Measurements from ENCODE around the gene HNF1B.
"Not testable (repeated sequence)": the region's sequence is repeated elsewhere in the genome, so short reads cannot be mapped to it uniquely, and the experiment has no call there.

Gene HNF1B

DNA sequence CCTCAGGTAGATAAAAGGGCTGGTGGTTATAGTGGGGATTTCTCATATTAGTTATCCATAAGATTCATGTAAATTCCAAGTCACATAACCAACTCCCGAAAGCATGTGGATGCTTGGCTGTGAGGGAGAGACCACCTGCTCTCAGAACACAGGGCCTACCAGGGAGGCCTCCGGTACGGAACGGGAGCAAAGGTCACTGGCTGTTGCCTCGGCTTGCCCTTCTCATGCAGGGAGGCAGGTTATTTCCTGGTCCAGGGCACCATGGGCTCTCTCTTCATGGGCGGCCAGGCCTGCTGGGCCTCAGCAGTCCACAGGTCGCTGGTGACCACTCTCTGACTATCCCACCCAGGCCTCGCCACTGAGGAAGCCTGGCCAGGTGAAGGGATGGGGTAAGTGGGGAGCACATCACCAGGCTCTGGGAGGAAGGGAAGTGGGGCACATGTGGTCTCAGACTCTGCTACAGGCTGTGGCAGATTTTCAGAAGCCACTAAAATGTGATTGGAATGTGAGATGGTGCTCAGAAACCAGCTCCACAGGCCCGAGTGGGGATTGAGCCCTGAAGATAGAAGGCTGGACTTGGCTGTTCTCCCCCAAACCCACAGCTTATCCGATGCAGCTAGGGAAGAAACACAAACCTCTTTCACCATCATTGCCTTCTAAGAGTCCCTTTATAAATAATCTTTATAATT lies 45.4 kb downstream of the HNF1B start:
- DNase-seq: no peak

DNA sequence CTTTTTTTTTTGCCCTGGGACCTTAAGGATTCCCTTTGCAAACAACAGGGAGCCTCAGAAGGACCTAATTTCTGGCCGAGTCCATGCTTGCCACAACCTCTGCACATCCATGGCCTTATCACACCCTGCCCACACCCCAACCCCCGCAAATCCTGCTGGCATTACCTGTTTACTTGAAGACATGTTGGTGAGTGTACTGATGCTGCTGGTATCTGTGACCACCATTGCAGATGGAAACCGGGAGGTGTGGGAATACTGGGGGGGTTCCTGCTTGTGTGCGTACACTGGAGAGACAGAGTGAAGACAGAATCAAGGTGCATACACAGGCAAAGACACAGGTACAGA lies 46.0 kb downstream of the HNF1B start:
- DNase-seq: no peak

DNA sequence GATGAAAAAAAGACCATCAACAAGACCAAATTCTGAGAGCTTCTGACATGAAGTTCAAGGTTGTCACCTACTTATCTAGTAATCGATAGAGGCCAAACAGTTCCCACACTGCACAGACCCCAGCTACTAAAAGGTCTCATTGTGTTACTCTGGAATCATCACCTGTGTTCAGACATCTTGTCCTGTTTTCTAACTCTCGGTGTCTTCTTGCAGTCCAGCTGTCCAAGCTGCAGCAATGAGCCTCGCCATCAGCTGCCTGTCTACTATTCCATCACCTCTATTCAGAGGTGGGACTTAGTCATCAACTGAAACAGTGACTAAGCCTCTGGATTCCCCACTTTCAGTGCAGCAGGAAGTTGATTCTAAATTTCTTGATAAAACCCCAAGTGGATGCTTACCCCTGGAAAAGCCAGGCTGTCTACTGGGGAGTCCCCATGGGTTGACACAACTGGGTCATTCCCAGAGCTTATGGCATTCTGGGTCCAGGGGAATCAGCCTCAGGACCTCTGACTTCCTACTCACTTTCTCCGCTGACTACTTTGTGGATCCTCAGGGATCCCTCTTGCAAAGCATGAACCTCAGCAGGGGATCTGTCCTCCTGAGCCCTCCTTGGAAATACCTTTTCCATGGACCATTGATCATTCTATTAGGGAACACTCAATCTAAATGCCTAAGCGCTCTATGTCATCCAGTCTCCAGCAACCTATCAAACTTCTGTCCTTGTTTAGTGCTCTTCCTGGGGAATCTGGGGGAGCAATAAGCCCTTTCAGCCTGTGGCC lies 46.5 kb downstream of the HNF1B start:
- no peak for DNase-seq

DNA sequence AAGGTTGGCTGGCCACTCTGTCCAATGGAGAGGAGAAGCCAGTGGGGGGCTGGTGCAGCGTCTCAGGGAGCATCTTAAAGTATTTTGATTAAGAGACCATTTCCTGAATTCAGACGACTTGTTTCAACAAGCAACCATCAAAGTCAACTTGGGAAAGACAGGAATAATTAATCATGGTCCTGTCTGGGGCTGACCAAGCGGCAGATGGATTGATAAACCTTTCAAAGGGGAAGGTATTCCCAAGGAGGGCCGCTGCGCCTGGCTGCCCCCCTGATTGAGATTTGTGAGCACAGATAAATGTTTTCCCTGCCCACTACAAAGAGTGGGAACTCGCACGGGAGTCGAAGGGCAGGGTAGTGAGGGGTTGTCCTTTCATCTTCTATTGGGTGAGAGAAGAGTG lies 47.5 kb downstream of the HNF1B start:
- DNase-seq: no peak

DNA sequence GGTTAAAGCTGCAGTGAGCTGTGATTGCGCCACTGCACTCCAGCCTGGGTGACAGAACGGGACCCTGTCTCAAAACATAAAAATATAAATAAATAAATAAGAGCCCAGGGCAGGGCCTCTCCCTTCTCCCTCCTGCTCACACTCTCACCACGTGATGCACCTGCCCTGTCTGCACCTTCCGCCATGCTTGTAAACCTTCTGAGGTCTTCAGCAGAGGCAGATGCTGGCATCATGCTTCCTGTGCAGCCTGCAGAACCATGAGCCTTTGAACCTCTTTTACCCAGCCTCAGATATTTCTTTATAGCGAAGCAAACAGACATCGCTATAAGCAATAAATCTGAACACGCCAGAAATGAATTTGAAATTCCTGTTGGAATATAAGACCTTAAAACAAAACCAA lies 48.5 kb downstream of the HNF1B start:
- no peak for DNase-seq

DNA sequence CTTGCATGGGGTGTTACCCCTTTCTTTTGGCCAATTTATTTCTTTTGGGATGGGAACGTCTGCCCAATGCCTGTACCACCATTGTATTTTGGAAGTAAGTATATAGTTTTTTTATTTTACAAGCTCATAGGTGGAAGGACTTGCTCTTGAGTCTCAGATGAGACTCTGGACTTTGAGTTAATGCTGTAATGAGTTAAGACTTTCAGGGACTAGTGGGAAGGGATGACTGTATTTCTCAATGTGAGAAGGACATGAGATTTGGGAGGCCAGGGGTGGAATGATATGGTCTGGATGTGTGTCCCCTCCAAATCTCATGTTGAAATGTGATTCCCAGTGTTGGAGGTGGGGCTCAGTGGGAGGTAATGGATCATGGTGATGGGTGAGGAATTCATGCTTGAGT lies 49.1 kb downstream of the HNF1B start:
- no peak for DNase-seq

DNA sequence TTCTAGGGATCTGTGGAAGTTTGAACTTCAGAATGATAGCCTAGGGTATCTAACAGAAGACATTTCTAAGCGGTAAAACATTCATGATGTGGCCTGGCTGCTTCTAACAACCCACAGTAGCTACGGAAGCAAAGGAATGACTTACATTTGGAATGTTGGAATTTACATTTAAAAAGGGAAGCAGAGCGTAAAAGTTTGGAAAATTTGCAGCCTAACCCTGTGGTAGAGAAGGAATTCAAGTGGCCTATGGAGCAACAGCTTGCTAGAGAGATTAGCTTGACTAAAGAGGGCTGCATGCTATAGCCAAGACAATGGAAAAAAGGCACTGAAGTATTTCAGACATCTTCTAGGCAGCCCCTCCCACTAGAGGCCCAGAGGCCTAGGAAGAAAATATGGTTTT lies 50.1 kb downstream of the HNF1B start:
- no peak for DNase-seq

DNA sequence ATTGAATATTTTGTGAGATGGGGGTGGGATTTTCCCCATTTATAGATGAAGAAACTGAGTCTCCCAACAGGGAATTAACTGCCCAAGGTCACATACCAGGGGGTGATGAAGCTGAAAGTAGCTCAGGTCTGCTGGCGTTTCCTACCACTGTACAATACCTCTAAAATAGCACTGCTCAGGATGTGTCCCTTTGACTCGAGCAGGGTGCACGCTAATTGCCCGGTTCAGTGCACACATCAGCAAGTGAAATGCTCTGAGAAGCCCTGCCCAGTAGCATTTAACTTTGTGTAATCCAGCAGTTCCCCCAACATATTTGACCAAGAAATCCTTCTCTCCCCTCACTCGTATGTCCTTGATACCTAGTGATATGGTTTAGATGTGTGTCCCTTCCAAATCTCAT lies 51.5 kb downstream of the HNF1B start:
- DNase-seq: no peak

DNA sequence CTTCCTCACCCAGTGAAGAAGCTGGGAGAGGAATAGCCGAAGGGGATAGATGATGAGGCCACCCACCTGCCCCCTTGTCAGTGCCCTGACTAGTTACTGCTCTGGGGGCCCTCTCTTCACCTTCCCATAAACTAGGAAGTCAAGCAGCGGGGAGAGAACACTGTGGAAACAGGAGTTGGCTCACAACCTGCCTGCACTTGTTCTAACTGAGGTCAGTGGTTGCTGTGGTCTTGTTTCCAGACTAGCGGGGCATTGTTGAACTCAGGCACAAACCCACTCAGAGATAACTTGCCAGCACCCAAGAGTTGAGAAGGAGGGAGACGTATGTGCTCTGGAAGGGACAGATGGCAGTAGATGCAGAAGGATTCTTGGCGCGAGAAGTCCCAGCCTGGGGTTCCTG lies 53.1 kb downstream of the HNF1B start:
- DNase-seq: no peak

DNA sequence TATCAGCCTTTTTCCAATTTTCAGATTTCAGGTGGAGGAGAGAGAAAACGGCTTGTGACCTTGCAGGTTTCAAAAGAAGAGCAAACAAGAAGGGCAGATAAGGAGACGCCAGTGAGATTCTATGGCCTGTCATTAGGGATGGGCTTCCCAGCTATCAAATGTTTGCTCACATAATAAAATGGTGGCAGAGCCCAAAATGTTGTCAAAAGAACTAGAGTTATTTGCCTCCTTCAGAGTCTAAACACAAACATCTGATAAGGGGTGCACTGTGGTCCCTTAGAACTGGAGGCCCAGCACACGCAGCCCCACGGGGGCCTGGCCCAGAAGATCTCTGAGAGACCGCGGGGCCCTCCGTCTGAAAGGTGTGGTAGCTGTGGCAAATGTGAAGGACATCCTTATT lies 55.5 kb downstream of the HNF1B start:
- no peak for DNase-seq

DNA sequence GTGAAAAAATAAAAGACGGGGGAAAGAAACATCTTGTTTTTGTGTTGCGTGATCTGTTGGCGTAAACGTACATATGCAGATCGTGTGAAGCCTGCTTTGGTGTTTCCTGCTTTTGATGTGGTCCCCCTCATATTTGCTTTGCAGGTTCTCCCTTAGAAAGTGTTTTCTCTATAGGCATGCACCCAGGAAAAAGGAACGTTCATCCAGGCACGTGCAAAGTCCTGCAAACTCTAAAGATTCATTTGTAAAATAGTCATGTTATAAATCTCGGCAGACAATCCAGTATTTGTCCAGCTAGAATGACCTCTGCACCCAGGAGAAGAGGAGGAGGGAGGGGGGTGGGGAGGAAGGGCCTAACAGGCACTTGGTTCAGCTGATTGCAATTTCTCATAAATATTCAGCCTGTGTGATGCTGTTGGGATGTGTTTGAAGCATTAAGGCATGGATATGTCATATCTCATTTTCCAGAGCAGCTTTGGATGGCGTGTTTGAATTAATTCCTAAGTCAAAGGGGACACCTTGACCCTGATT lies 61.3 kb downstream of the HNF1B start:
- no peak for DNase-seq

DNA sequence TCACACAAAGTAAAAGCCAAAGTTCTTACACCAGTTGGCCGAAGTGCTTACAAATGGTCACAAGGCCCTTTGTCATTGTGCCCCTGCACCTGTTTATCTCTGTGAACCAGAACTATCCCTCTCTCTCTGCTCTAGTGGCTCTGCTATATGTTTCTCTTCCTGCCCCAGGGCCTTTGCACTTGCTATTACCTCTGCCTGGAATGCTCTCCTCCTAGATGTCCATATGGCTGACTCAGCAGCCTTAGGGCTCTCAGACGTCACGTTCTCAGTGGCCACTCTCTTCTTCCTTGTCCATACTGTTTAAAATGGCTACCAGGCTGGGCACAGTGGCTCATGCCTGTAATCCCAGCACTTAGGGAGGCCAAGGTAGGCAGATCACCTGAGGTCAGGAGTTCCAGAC lies 62.9 kb downstream of the HNF1B start:
- no peak for DNase-seq

DNA sequence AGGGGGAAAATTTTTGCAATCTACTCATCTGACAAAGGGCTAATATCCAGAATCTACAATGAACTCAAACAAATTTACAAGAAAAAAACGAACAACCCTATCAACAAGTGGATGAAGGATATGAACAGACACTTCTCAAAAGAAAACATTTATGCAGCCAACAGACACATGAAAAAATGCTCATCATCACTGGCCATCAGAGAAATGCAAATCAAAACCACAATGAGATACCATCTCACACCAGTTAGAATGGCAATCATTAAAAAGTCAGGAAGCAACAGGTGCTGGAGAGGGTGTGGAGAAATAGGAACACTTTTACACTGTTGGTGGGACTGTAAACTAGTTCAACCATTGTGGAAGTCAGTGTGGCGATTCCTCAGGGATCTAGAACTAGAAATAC lies 64.9 kb downstream of the HNF1B start:
- DNase-seq: not testable (repeated sequence)

DNA sequence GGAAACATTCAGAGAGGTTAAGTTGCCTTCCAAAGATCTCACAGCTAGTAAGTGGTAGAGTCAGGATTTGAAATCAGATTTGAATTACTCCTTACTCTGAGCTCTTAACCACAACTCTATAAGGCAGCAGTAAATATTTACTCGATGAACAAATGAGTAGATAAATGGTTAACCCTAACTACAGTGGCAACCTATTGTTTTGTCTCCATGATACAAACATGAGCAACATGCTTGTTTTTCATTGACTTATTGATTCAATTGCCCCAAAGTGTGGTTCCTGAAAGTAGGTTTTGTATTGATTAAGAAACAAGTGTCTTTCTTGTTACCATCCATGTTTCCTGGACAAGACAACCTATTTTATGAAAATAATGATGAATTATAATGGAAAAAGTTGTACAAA lies 66.8 kb downstream of the HNF1B start:
- no peak for DNase-seq

DNA sequence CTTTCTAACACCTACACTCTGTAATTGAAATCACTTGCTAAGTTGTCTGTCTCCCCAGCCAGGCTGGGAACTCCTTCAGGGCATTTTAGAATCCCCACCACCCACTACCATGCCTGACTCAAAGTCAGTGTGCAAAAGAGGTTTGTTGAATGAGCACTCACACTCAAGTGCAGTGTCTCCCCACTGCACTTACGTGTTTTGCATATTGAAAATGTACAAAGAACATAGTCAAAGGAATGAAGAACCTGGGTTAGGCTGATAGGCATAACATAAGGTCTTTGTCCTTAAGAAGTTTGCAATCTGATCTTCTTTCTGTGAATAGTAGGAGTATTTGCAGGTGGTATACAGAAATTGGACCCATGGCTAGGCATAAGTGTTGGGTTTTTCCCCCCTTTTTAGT lies 67.8 kb downstream of the HNF1B start:
- DNase-seq: no peak

DNA sequence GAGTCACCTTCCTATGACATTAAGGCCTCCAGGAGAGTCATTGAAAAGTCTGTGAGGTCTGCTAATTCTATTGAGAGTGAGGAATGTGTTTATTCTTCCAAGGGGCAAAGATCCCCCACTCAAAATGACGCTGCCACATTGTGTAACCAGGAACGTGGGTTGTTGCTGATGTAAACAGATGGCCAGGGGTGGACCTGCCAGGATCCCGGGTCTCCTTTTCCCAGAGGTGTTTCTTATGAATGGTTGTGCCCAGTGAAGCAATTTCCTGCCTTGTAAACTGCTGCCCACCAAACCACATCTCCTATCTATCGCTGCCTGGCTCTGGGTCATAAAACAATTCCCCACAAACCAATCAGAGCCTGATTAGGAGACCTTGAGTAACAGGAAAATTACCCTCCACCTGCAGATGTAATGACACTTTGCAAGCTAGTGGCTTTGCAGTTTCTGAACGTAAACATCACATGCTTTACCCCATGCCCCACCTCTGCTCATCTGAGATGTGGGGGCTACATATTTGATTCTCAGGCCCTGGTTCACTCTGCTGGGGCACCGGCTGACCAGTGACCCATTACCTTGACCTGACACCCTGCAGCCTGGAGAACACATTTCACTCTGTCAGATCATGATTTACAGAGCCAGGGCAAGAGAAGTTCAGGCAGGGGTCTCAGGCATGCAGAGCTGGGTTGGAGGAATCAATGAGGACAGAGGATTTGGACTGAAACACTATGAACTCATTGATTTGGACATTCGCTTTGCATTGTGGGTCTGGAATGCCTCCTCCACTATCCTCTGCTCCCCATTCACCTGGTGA lies 68.5 kb downstream of the HNF1B start:
- DNase-seq: no peak

DNA sequence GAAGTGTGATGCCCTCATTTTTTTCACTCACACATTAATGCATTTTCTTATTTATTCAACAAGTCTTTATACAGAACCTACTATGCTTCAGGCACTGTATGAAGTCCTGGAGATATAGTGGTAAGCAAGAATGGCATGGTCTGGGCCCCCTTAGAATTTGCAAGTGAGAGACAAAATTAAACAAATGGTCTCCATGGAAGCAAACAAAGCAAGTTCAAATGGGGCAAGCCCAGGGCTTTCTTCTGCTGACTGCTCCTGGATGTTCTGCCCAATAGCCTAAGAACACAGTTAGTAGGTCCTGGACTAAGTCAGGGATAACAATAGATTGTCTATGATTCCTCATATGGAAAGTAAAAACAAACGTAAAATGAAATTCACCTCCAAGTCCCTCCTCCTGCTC lies 70.3 kb downstream of the HNF1B start:
- DNase-seq: no peak

DNA sequence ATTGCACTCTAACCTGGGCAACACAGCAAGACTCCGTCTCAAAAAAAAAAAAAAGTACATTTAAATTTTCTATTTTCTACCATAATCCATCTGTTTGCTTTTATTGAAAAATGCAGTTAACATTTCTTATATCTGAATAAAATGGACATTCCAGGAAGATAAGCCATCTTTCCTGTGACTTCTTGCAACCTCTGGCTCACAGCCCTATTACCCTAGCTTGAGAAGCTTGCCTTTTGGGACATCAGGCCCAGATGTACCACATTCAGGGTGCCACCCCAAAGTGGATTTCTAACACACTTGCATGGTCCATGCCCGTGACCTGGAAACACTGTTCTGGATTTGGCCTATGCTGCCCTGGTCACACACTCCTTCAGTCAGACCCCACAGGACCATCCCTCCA lies 71.5 kb downstream of the HNF1B start:
- DNase-seq: no peak

DNA sequence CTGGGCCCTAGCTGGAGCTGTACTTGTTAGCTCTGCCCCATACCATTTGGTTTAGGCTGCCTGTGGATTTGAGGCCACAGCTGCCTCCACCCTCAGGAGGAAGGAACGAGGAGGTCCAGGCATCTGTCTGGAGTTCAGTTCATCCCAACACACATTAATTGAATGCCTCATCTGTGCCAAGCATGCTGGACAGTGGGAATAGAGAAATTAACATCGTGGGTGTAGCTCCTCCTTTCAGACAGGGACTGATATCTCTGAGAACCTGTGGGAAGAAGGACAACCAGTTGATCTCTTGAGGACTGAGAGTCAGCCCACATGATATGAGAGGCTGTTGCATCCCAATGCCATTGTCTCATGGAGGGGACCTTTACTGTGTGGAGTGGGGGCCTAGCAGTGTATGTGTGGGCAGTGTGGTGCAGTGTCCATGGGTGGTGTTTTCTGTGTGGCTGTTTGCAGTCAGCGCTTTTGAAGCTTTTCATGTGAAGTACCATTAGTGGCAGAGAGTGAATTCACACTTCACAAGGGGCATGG lies 72.2 kb downstream of the HNF1B start:
- DNase-seq: no peak

DNA sequence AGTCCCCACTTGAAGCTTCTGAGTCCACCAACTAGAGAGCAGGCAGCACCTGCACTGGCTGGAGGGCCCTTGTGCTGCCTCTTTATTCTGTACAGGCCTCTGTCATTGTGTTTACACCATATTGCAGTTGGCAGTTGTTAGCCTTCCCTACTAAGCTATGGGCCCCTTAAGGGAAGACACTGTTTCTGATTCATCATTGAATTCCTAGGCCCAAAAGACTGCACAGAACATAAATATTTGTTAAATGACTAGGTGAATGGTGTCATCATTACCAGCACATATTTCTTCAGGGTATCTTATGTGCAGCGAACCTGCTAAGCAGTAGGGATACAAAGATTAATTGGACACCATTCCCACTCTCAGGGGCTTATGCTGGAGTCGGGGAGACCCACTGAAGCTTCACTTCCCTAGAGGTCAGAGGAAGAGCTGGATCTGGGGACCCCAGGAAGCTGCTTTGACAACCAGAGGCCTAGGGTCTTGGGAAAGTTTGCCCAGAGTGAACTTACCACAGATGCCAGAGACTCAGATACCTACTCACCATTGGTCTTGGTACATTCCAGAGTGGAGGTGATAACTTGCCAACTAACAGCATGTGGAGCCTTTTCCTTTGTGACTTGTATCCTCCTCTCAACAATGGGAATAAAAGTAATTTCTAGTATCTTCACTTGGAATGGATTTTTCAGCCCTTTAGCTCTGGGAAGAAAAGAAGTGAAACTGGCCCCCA lies 72.9 kb downstream of the HNF1B start:
- DNase-seq: no peak

DNA sequence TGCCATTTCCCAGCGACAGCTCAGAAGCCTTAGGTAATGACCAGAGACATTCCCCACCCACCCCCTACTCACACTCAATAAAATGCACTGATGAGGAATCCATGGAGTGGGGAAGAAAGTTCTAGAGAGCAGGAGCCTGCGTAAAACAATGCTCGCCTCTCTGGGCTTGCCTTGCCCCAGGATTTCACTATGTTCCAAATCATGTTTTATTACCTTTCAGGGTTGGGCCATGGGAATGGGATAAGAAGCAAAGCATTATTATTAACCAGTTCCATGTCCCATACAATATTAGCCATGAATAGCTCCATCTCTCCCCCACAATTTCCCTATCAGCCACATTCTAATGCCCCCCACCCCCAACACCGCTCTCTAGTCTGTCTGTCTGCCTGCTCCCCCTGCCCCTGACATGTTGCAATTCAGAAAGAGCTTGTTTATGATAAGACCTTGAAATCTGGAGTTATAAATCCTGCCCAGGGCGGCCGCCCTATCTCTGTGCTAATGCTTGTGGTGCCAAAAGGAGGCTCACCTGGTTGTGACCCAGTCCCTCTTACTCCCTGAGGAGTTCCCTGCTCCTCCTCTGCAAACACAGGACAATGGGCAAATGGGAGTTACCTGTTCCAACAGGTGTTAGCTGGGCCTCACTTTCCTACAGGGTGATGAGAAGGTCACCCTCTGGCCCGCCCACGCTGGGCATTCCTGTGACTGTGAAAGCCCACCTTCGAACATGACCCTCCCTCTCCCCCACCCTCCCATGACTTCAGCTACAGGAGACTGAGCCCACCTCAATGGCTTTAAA lies 73.6 kb downstream of the HNF1B start:
- no peak for DNase-seq

DNA sequence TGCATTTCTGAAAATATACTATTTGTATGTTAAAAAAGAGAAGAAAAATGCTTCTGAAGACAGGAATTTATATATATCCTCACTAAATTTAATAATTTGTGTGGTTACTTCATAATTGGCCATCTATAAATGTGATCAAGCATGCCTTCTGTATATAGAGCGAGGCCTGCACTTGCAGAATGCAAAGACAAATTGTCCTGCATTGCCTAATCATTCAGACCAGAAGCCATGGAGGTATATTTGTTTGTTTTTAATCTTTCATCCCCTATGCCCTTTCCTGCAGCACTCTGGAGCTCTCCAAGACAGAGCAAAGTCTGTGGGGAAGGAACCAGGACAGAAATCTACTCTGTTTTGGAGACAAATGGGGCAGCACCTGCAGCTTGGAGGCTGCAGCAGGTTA lies 77.8 kb downstream of the HNF1B start:
- no peak for DNase-seq
